ENCODE results near the gene MTUS2.

MTUS2 gene

GRCh38 chr13:29534083-29534482, 713.9 kb downstream of the MTUS2 start:
- Histone ChIP-seq H3F3A (ENCODE audit: low read depth) (no peaks in the 10 kb centered on the region), H3K4me3 (ENCODE audit: low read length, poor library complexity, severe bottlenecking) (no peak overlapping the region), H3K36me3 (ENCODE audit: insufficient read depth, low read length) (peaks cover 83% of the 10 kb centered on the region), H3K9me2 (replicated peaks; ENCODE audit: low read depth, low read length) (no peaks in the 10 kb centered on the region), H2AFZ (ENCODE audit: low read length) (no peak overlapping the region), H3K27me3 (ENCODE audit: insufficient read depth, low read length, poor library complexity, severe bottlenecking) (no peaks in the 10 kb centered on the region), H4K20me1 (ENCODE audit: insufficient read depth, low read length, poor library complexity, severe bottlenecking) (peaks cover 6% of the 10 kb centered on the region), H3K4me2 (ENCODE audit: low read depth, low read length, poor library complexity, severe bottlenecking) (no peak overlapping the region), H3K9ac (ENCODE audit: low read depth, low read length, poor library complexity, severe bottlenecking) (no peak overlapping the region), H3K9me3 (ENCODE audit: insufficient read depth, low read depth, low read length) (no peaks in the 10 kb centered on the region), H3K79me2 (ENCODE audit: insufficient read depth, low read length) (peaks cover 17% of the 10 kb centered on the region; the same call in 1 of the 2 replicates), H3K4me1 (ENCODE audit: insufficient read depth, low read length, poor library complexity, severe bottlenecking) (no peaks in the 10 kb centered on the region)
- TF ChIP-seq EZH2phosphoT487 (IDR thresholded peaks at IDR 0.05; ENCODE audit: borderline replicate concordance) (no peak), CTCF (conservative IDR thresholded peaks at IDR 0.05; ENCODE audit: low read length) (no peak)

GRCh38 chr13:29535663-29536655, 715.8 kb downstream of the MTUS2 start:
- no peaks in the 10 kb centered on the region for H3K27me3 ChIP-seq (ENCODE audit: insufficient read depth, low read length, poor library complexity, severe bottlenecking)
- H3K4me1 ChIP-seq (ENCODE audit: insufficient read depth, low read length, poor library complexity, severe bottlenecking) = no peaks in the 10 kb centered on the region
- H3F3A ChIP-seq (ENCODE audit: low read depth) = no peaks in the 10 kb centered on the region
- H4K20me1 ChIP-seq (ENCODE audit: insufficient read depth, low read length, poor library complexity, severe bottlenecking) = peaks cover 17% of the 10 kb centered on the region
- peaks cover 36% of the 10 kb centered on the region for H3K79me2 ChIP-seq (ENCODE audit: insufficient read depth, low read length)
- TF ChIP-seq CTCF (conservative IDR thresholded peaks at IDR 0.05; ENCODE audit: low read length) = no peak
- no peak for TF ChIP-seq EZH2phosphoT487 (IDR thresholded peaks at IDR 0.05; ENCODE audit: borderline replicate concordance)
- no peak overlapping the region for H3K9ac ChIP-seq (ENCODE audit: low read depth, low read length, poor library complexity, severe bottlenecking)
- no peaks in the 10 kb centered on the region for H3K9me3 ChIP-seq (ENCODE audit: insufficient read depth, low read depth, low read length)
- no peak overlapping the region for H3K4me2 ChIP-seq (ENCODE audit: low read depth, low read length, poor library complexity, severe bottlenecking)
- H3K4me3 ChIP-seq (ENCODE audit: low read length, poor library complexity, severe bottlenecking) = no peak overlapping the region
- H2AFZ ChIP-seq (ENCODE audit: low read length) = no peak overlapping the region
- peaks cover 82% of the 10 kb centered on the region for H3K36me3 ChIP-seq (ENCODE audit: insufficient read depth, low read length)
- no peaks in the 10 kb centered on the region for H3K9me2 ChIP-seq (replicated peaks; ENCODE audit: low read depth, low read length)

GRCh38 chr13:29536853-29537252, 716.7 kb downstream of the MTUS2 start:
- peaks cover 25% of the 10 kb centered on the region for H4K20me1 ChIP-seq (ENCODE audit: insufficient read depth, low read length, poor library complexity, severe bottlenecking)
- TF ChIP-seq CTCF (conservative IDR thresholded peaks at IDR 0.05; ENCODE audit: low read length) (no peak), EZH2phosphoT487 (IDR thresholded peaks at IDR 0.05; ENCODE audit: borderline replicate concordance) (no peak)
- H3K4me1 ChIP-seq (ENCODE audit: insufficient read depth, low read length, poor library complexity, severe bottlenecking) = no peaks in the 10 kb centered on the region
- H3K9ac ChIP-seq (ENCODE audit: low read depth, low read length, poor library complexity, severe bottlenecking) = no peak overlapping the region
- no peak overlapping the region for H3K4me2 ChIP-seq (ENCODE audit: low read depth, low read length, poor library complexity, severe bottlenecking)
- no peaks in the 10 kb centered on the region for H3K9me3 ChIP-seq (ENCODE audit: insufficient read depth, low read depth, low read length)
- no peak overlapping the region for H2AFZ ChIP-seq (ENCODE audit: low read length)
- no peaks in the 10 kb centered on the region for H3K27me3 ChIP-seq (ENCODE audit: insufficient read depth, low read length, poor library complexity, severe bottlenecking)
- H3K4me3 ChIP-seq (ENCODE audit: low read length, poor library complexity, severe bottlenecking) = no peak overlapping the region
- H3F3A ChIP-seq (ENCODE audit: low read depth) = no peaks in the 10 kb centered on the region
- H3K36me3 ChIP-seq (ENCODE audit: insufficient read depth, low read length) = peaks cover 75% of the 10 kb centered on the region
- H3K79me2 ChIP-seq (ENCODE audit: insufficient read depth, low read length) = peaks cover 42% of the 10 kb centered on the region
- H3K9me2 ChIP-seq (replicated peaks; ENCODE audit: low read depth, low read length) = no peaks in the 10 kb centered on the region
